IMR-90 (cell line): ENCODE data around the gene GAL3ST2. TPM values are rescaled to one million over a fixed set of nuclear protein-coding genes. Genes with fewer than 3 reads are reported as not detected.

Experiments
- ATAC-seq: fragments of 200-7000 bp; cut with Tn5 transposase; 2 replicates; pipeline ENCODE4 v1.9.1; 2020; ENCODE audit warnings: low read depth, mild to moderate bottlenecking, moderate library complexity
- BruUV-seq: library from RNA; stranded (reverse); fragments of 400-500 nt; replicated peaks from 2 replicates; lab custom pipeline; 2021; lab: Mats Ljungman, UMichigan
- CTCF ChIA-PET: fragments of 300-600 bp; formaldehyde crosslinking; extraction: SDS; loops from one replicate; lab custom pipeline; 2021; ENCODE audit warnings: antibody characterized with exemption; lab: Yijun Ruan, JAX
- POLR2A ChIA-PET: fragments of 300-600 bp; sonication (Branson Sonifier 250); formaldehyde crosslinking; loops from one replicate; lab custom pipeline; 2022; ENCODE audit warnings: antibody characterized with exemption; ENCODE audit not compliant: unreplicated experiment; lab: Charles Lee
- DNase-seq: peaks from one replicate; pipeline ENCODE4 v3.0.0; 2013
- H2AFZ ChIP-seq: replicated peaks from 2 replicates; pipeline ENCODE3; 2013; ENCODE audit warnings: low read length, mild to moderate bottlenecking; ENCODE audit not compliant: poor library complexity
- H2AK5ac ChIP-seq: 2 replicates; pipeline ENCODE4 v1.6.1; 2013; ENCODE audit warnings: low read depth, low read length, inconsistent platforms
- H2AK9ac ChIP-seq: replicated peaks from 2 replicates; pipeline ENCODE3; 2013; ENCODE audit warnings: mild to moderate bottlenecking, low read depth, low read length, moderate library complexity; ENCODE audit not compliant: poor library complexity
- H2BK120ac ChIP-seq: 2 replicates; pipeline ENCODE4 v1.6.1; 2013; ENCODE audit warnings: low read depth, low read length, inconsistent platforms
- H2BK15ac ChIP-seq: 3 replicates; pipeline ENCODE4 v1.6.1; 2013; ENCODE audit warnings: low read depth, low read length, inconsistent platforms
- H2BK20ac ChIP-seq: 2 replicates; pipeline ENCODE4 v1.6.1; 2013; ENCODE audit warnings: low read depth, mild to moderate bottlenecking, inconsistent platforms, low read length, moderate library complexity
- H2BK5ac ChIP-seq: 2 replicates; pipeline ENCODE4 v1.6.1; 2013; ENCODE audit warnings: mild to moderate bottlenecking, low read depth, low read length, inconsistent platforms; ENCODE audit not compliant: poor library complexity, severe bottlenecking
- H3K14ac ChIP-seq: replicated peaks from 2 replicates; pipeline ENCODE4 v1.6.1; 2013; ENCODE audit warnings: low read depth, low read length, inconsistent platforms
- H3K18ac ChIP-seq: 2 replicates; pipeline ENCODE4 v1.6.1; 2013; ENCODE audit warnings: low read depth, low read length, control low read depth
- H3K23ac ChIP-seq: 2 replicates; pipeline ENCODE4 v1.6.1; 2013; ENCODE audit warnings: low read depth, low read length, inconsistent platforms
- H3K27ac ChIP-seq: 2 replicates; pipeline ENCODE4 v1.5.1; 2013; ENCODE audit warnings: mild to moderate bottlenecking, control low read depth, low read length; ENCODE audit not compliant: insufficient read depth
- H3K27me3 ChIP-seq: 2 replicates; pipeline ENCODE4 v1.6.1; 2013; ENCODE audit warnings: low read length; ENCODE audit not compliant: control insufficient read depth, insufficient read depth
- H3K36me3 ChIP-seq: 2 replicates; pipeline ENCODE4 v1.6.1; 2013; ENCODE audit warnings: low read length, mixed read lengths; ENCODE audit not compliant: control insufficient read depth, insufficient read depth
- H3K4ac ChIP-seq: 2 replicates; pipeline ENCODE4 v1.6.1; 2013; ENCODE audit warnings: low read depth, low read length, inconsistent platforms
- H3K4me1 ChIP-seq: 2 replicates; pipeline ENCODE4 v1.6.1; 2013; ENCODE audit warnings: low read length, mixed read lengths; ENCODE audit not compliant: control insufficient read depth, insufficient read depth
- H3K4me2 ChIP-seq: 2 replicates; pipeline ENCODE4 v1.6.1; 2013; ENCODE audit warnings: low read depth, mild to moderate bottlenecking, control low read depth, low read length, moderate library complexity
- H3K4me3 ChIP-seq: 2 replicates; pipeline ENCODE4 v1.5.1; 2013; ENCODE audit warnings: low read depth, mild to moderate bottlenecking, control low read depth, low read length, moderate library complexity; ENCODE audit not compliant: insufficient read depth
- H3K56ac ChIP-seq: 2 replicates; pipeline ENCODE4 v1.6.1; 2013; ENCODE audit warnings: low read length, inconsistent platforms; ENCODE audit not compliant: insufficient read depth; ENCODE audit errors: extremely low read depth
- H3K79me1 ChIP-seq, 2 experiments: 2 replicates each; pipeline ENCODE4 v1.6.1; 2013; ENCODE audit warnings: low read length in 2 of 2, inconsistent platforms in 1 of 2, low read depth in 1 of 2
- H3K9ac ChIP-seq: 2 replicates; pipeline ENCODE4 v1.6.1; 2013; ENCODE audit warnings: low read depth, low read length, control low read depth
- H3K9me1 ChIP-seq: 2 replicates; pipeline ENCODE4 v1.6.1; 2013; ENCODE audit warnings: low read length, inconsistent platforms; ENCODE audit not compliant: insufficient read depth
- H3K9me3 ChIP-seq: 2 replicates; pipeline ENCODE4 v1.6.1; 2013; ENCODE audit warnings: low read length; ENCODE audit not compliant: control insufficient read depth, insufficient read depth
- H4K20me1 ChIP-seq: 2 replicates; pipeline ENCODE4 v1.6.1; 2013; ENCODE audit warnings: low read length, inconsistent platforms; ENCODE audit not compliant: insufficient read depth
- H4K5ac ChIP-seq: 2 replicates; pipeline ENCODE4 v1.6.1; 2013; ENCODE audit warnings: mild to moderate bottlenecking, low read depth, low read length, control low read depth
- H4K8ac ChIP-seq, 2 experiments: 2 replicates each; pipeline ENCODE4 v1.6.1; 2013; ENCODE audit warnings: low read depth in 2 of 2, low read length in 2 of 2, control low read depth in 1 of 2, inconsistent platforms in 1 of 2
- H4K91ac ChIP-seq: 2 replicates; pipeline ENCODE4 v1.6.1; 2013; ENCODE audit warnings: low read depth, low read length, inconsistent platforms; ENCODE audit not compliant: insufficient read depth
- BHLHE40 ChIP-seq: fragments of 150-350 bp; IDR thresholded peaks from 2 replicates; pipeline ENCODE4 v1.6.1; 2016; ENCODE audit warnings: mild to moderate bottlenecking, low read depth, low read length
- CEBPB ChIP-seq: IDR thresholded peaks from 2 replicates; pipeline ENCODE4 v1.6.1; 2012; ENCODE audit warnings: low read depth, low read length, improper control_type of control experiment
- CHD1 ChIP-seq: IDR thresholded peaks from 2 replicates; pipeline ENCODE4 v1.6.1; 2012; ENCODE audit warnings: low read depth, low read length, improper control_type of control experiment
- CTCF ChIP-seq: conservative IDR thresholded peaks from 2 replicates; pipeline ENCODE4 v1.5.1; 2012; ENCODE audit warnings: mild to moderate bottlenecking, low read depth, low read length, improper control_type of control experiment
- ELK1 ChIP-seq: fragments of 150-350 bp; IDR thresholded peaks from 2 replicates; pipeline ENCODE4 v1.6.1; 2016; ENCODE audit warnings: low read depth, mild to moderate bottlenecking, low read length, moderate library complexity, borderline replicate concordance
- FOS ChIP-seq: fragments of 150-350 bp; IDR thresholded peaks from 2 replicates; pipeline ENCODE4 v1.6.1; 2016; ENCODE audit warnings: low read depth, low read length
- MAFK ChIP-seq: IDR thresholded peaks from 2 replicates; pipeline ENCODE4 v1.6.1; 2012; ENCODE audit warnings: low read depth, low read length, improper control_type of control experiment
- MAZ ChIP-seq: IDR thresholded peaks from 2 replicates; pipeline ENCODE4 v1.6.1; 2012; ENCODE audit warnings: low read depth, mild to moderate bottlenecking, low read length, improper control_type of control experiment, moderate library complexity, borderline replicate concordance
- MXI1 ChIP-seq: IDR thresholded peaks from 2 replicates; pipeline ENCODE4 v1.6.1; 2012; ENCODE audit warnings: low read depth, mild to moderate bottlenecking, low read length, moderate library complexity, borderline replicate concordance
- NFE2L2 ChIP-seq: fragments of 150-350 bp; IDR thresholded peaks from 2 replicates; pipeline ENCODE4 v1.6.1; 2016; ENCODE audit warnings: low read depth, mild to moderate bottlenecking, low read length
- POLR2A ChIP-seq: IDR thresholded peaks from 2 replicates; pipeline ENCODE4 v1.6.1; 2012; ENCODE audit warnings: mild to moderate bottlenecking, low read depth, low read length
- RAD21 ChIP-seq: IDR thresholded peaks from 2 replicates; pipeline ENCODE4 v1.6.1; 2012; ENCODE audit warnings: low read length, improper control_type of control experiment
- RCOR1 ChIP-seq: IDR thresholded peaks from 2 replicates; pipeline ENCODE4 v1.6.1; 2012; ENCODE audit warnings: mild to moderate bottlenecking, low read length, improper control_type of control experiment; ENCODE audit not compliant: insufficient replicate concordance
- RFX5 ChIP-seq: IDR thresholded peaks from 2 replicates; pipeline ENCODE4 v1.8.0; 2012; ENCODE audit warnings: low read depth, mild to moderate bottlenecking, low read length, moderate library complexity
- SMC3 ChIP-seq: fragments of 150-350 bp; IDR thresholded peaks from 2 replicates; pipeline ENCODE4 v1.6.1; 2016; ENCODE audit warnings: low read depth, mild to moderate bottlenecking, antibody characterized with exemption, low read length, moderate library complexity
- WGBS, 2 experiments: methylation state at CpG; one replicate each; pipeline versions ENCODE4 v1.1.5 to v1.1.7; 2013; ENCODE audit warnings: missing lambda C conversion rate in 2 of 2; ENCODE audit not compliant: insufficient read length in 1 of 2; ENCODE audit errors: extremely low coverage in 2 of 2; 5-methylcytosine and 5-hydroxymethylcytosine counted together
- dilution Hi-C: fragments of 300-500 bp; cut with HindIII; formaldehyde crosslinking; loops from one replicate; pipeline ENCODE4 v1.14.3; 2018; ENCODE audit warnings: low sequenced_read_pairs; ENCODE audit not compliant: unreplicated experiment
- in situ Hi-C: fragments of 300-500 bp; cut with MboI; formaldehyde crosslinking; loops from 3 replicates; pipeline ENCODE4 v1.14.3; 2019; ENCODE audit warnings: low sequenced_read_pairs, inconsistent platforms, mixed read lengths
- intact Hi-C: fragments of 100-400 bp; cut with micrococcal nuclease; formaldehyde crosslinking; loops from 2 replicates; pipeline ENCODE4 v1.10.0; 2022
- polyA plus RNA-seq, 3 experiments: library from polyadenylated mRNA; depleted of rRNA; stranded (reverse); fragments of >200 nt; gene quantifications; 2 replicates each; pipeline ENCODE4 v1.2.3, GENCODE V29; 2012; ENCODE audit warnings: low replicate concordance in 1 of 3
- total RNA-seq: library from RNA; depleted of rRNA; stranded (reverse); fragments of >200 nt; gene quantifications from 2 replicates; pipeline ENCODE4 v1.2.3, GENCODE V29; 2012

Gene GAL3ST2
- total and polyA plus RNA-seq, 2 of the 4 experiments (the other 2 are of a cell fraction), result 0.07 TPM; not detected in 1

- DNase-seq (peak; percentile 55), ATAC-seq (peak; percentile 83)
- Histone ChIP-seq H3K36me3 (no peaks in the 10 kb centered on the region), H2BK120ac (no peak overlapping the region), H2AK5ac (no peak overlapping the region), H3K18ac (no peak overlapping the region), H3K4me2 (peak overlapping the region; percentile 58; the same call in 1 of the 2 replicates), H2BK20ac (0 out of 2 replicates have a peak overlapping the region, but pooled peaks have one; percentile 16), H3K4ac (no peak overlapping the region), H3K27ac (no peak overlapping the region), H3K9me1 (no peaks in the 10 kb centered on the region), H3K9me3 (peaks cover 8% of the 10 kb centered on the region), H2AK9ac (no peak overlapping the region), H2AFZ (no peak overlapping the region), H3K79me1 (no peaks in the 10 kb centered on the region), H4K91ac (no peak overlapping the region), H3K27me3 (peaks cover 10% of the 10 kb centered on the region), H4K8ac (no peak overlapping the region), H3K14ac (no peak overlapping the region), H3K56ac (no peak overlapping the region), H2BK5ac (no peak overlapping the region), H3K4me3 (no peak overlapping the region), H3K4me1 (no peaks in the 10 kb centered on the region), H4K20me1 (no peaks in the 10 kb centered on the region), H3K9ac (no peak overlapping the region), H3K23ac (no peak overlapping the region), H4K5ac (no peak overlapping the region), H2BK15ac (no peak overlapping the region)
- BruUV-seq, result no TSS peak
- CTCF ChIA-PET, result no interaction called here
- POLR2A ChIA-PET, result no interaction called here
- TF ChIP-seq FOS (no peak), CEBPB (peak; percentile 69; the same call in 1 of the 2 replicates), NFE2L2 (peak; percentile 99), POLR2A (no peak), RCOR1 (no peak), MXI1 (no peak), ELK1 (no peak), RAD21 (no peak), BHLHE40 (no peak), MAZ (no peak), CTCF (no peak), RFX5 (no peak), MAFK (peak; percentile 94), CHD1 (no peak), SMC3 (no peak)
- in situ Hi-C loops (no loop called here), dilution Hi-C loops (no loop called here), intact Hi-C loops (loop anchor here (5.0 kb wide), 1 partner anchor 41 kb away; no protein-coding TSS in a partner anchor)
- WGBS, 2 experiments, result 0% methylated on average over 1 of the region's 13 CpGs; no CpG with 5 or more reads in 1 of the 2 experiments
These were observed 56.6 kb downstream of the GAL3ST2 start for GRCh38 chr2:241833101-241833663.
